Skeletal muscle tissue (tissue), 4 donors: ENCODE measurements around the gene ANKS1B. TPM values are rescaled to one million over a fixed set of nuclear protein-coding genes. Genes with fewer than 3 reads are reported as not detected.
"Not testable (repeated sequence)": the region's sequence is repeated elsewhere in the genome, so short reads cannot be mapped to it uniquely, and the experiment has no call there.

ENCODE experiments used
- H3K27ac ChIP-seq: one replicate; pipeline ENCODE4 v1.7.0; 2013; ENCODE audit warnings: mild to moderate bottlenecking, low read depth, low read length, inconsistent platforms
- H3K27me3 ChIP-seq, 3 donors: one replicate each; pipeline ENCODE4 v1.7.0; 2013; ENCODE audit warnings: low read length in 3 of 3; ENCODE audit not compliant: control insufficient read depth in 3 of 3, insufficient read depth in 3 of 3
- H3K36me3 ChIP-seq, 3 donors: one replicate each; pipeline ENCODE4 v1.7.0; 2013; ENCODE audit warnings: low read length in 3 of 3; ENCODE audit not compliant: control insufficient read depth in 3 of 3, insufficient read depth in 3 of 3
- H3K4me1 ChIP-seq, 3 donors: one replicate each; pipeline ENCODE4 v1.7.0; 2013; ENCODE audit warnings: low read length in 3 of 3, mild to moderate bottlenecking in 3 of 3; ENCODE audit not compliant: control insufficient read depth in 3 of 3, insufficient read depth in 3 of 3
- H3K4me3 ChIP-seq, 3 donors: one replicate each; pipeline ENCODE4 v1.7.0; 2013; ENCODE audit warnings: low read length in 3 of 3
- H3K9ac ChIP-seq, 3 donors: one replicate each; pipeline ENCODE4 v1.7.0; 2013; ENCODE audit warnings: low read length in 3 of 3, mild to moderate bottlenecking in 3 of 3, moderate library complexity in 2 of 3, low read depth in 1 of 3
- H3K9me3 ChIP-seq, 3 donors: one replicate each; pipeline ENCODE4 v1.7.0; 2013; ENCODE audit warnings: low read length in 3 of 3; ENCODE audit not compliant: control insufficient read depth in 3 of 3
- total RNA-seq: library from RNA; depleted of rRNA; stranded (reverse); fragments of >200 nt; gene quantifications from one replicate; pipeline ENCODE4 v1.2.3, GENCODE V29; 2014
- donor health status: Osteomylitis.

The ANKS1B gene
- total RNA-seq, 1 donor from 2014 or later: 10.4 TPM

GRCh38 chr12:98970210-98970609, 1014.5 kb downstream of the ANKS1B start:
- no peaks in the 10 kb centered on the region for H3K9me3 ChIP-seq
- no peak overlapping the region for H3K4me3 ChIP-seq
- H3K27me3 ChIP-seq: no peaks in the 10 kb centered on the region
- H3K9ac ChIP-seq: no peak overlapping the region
- H3K4me1 ChIP-seq: no peaks in the 10 kb centered on the region
- no peaks in the 10 kb centered on the region for H3K36me3 ChIP-seq
- H3K27ac ChIP-seq: no peak overlapping the region

- no peaks in the 10 kb centered on the region for H3K27me3 ChIP-seq
- no peaks in the 10 kb centered on the region for H3K4me1 ChIP-seq
- no peaks in the 10 kb centered on the region for H3K9me3 ChIP-seq
- no peak overlapping the region for H3K4me3 ChIP-seq
- H3K27ac ChIP-seq: no peak overlapping the region
- H3K9ac ChIP-seq: no peak overlapping the region
- H3K36me3 ChIP-seq: no peaks in the 10 kb centered on the region
Measured at GRCh38 chr12:98968896-98969295, 1015.8 kb downstream of the ANKS1B start.

- not testable (repeated sequence) for H3K9ac ChIP-seq
Measured at GRCh38 chr12:98957135-98957534, 1027.6 kb downstream of the ANKS1B start.

GRCh38 chr12:98955284-98955683, 1029.5 kb downstream of the ANKS1B start:
- Histone ChIP-seq H3K27me3 (no peaks in the 10 kb centered on the region), H3K36me3 (no peaks in the 10 kb centered on the region), H3K4me1 (no peaks in the 10 kb centered on the region), H3K9me3 (no peaks in the 10 kb centered on the region), H3K27ac (no peak overlapping the region), H3K4me3 (no peak overlapping the region), H3K9ac (no peak overlapping the region)

More at GRCh38 chr12:98957135-98957534, 1027.6 kb downstream of the ANKS1B start:
- H3K4me1 ChIP-seq, H3K27ac ChIP-seq, H3K36me3 ChIP-seq, H3K27me3 ChIP-seq, H3K9me3 ChIP-seq, H3K4me3 ChIP-seq: not testable (repeated sequence)

GRCh38 chr12:98954506-98954905, 1030.2 kb downstream of the ANKS1B start:
- no peak overlapping the region for H3K4me3 ChIP-seq
- no peak overlapping the region for H3K27ac ChIP-seq
- no peak overlapping the region for H3K9ac ChIP-seq
- H3K36me3 ChIP-seq: no peaks in the 10 kb centered on the region
- H3K27me3 ChIP-seq: no peaks in the 10 kb centered on the region
- H3K9me3 ChIP-seq: no peaks in the 10 kb centered on the region
- no peaks in the 10 kb centered on the region for H3K4me1 ChIP-seq

GRCh38 chr12:98951406-98951805, 1033.3 kb downstream of the ANKS1B start:
- H3K9ac ChIP-seq: no peak overlapping the region
- no peak overlapping the region for H3K27ac ChIP-seq
- no peaks in the 10 kb centered on the region for H3K36me3 ChIP-seq
- H3K4me3 ChIP-seq: no peak overlapping the region
- H3K4me1 ChIP-seq: no peaks in the 10 kb centered on the region
- H3K27me3 ChIP-seq: no peaks in the 10 kb centered on the region
- no peaks in the 10 kb centered on the region for H3K9me3 ChIP-seq

- H3K9ac ChIP-seq: no peak overlapping the region
- no peaks in the 10 kb centered on the region for H3K9me3 ChIP-seq
- no peaks in the 10 kb centered on the region for H3K4me1 ChIP-seq
- H3K27me3 ChIP-seq: no peaks in the 10 kb centered on the region
- no peak overlapping the region for H3K4me3 ChIP-seq
- H3K27ac ChIP-seq: no peak overlapping the region
- no peaks in the 10 kb centered on the region for H3K36me3 ChIP-seq
Measured at GRCh38 chr12:98948343-98948949, 1036.3 kb downstream of the ANKS1B start.

GRCh38 chr12:98945864-98946263, 1038.9 kb downstream of the ANKS1B start:
- H3K9me3 ChIP-seq: no peaks in the 10 kb centered on the region
- no peak overlapping the region for H3K27ac ChIP-seq
- no peaks in the 10 kb centered on the region for H3K4me1 ChIP-seq
- no peak overlapping the region for H3K4me3 ChIP-seq
- H3K36me3 ChIP-seq: no peaks in the 10 kb centered on the region
- no peaks in the 10 kb centered on the region for H3K27me3 ChIP-seq
- no peak overlapping the region for H3K9ac ChIP-seq

GRCh38 chr12:98939926-98940325, 1044.8 kb downstream of the ANKS1B start:
- H3K36me3 ChIP-seq: no peaks in the 10 kb centered on the region
- H3K27ac ChIP-seq: no peak overlapping the region
- no peaks in the 10 kb centered on the region for H3K27me3 ChIP-seq
- H3K4me1 ChIP-seq: no peaks in the 10 kb centered on the region
- H3K9me3 ChIP-seq: no peaks in the 10 kb centered on the region
- no peak overlapping the region for H3K4me3 ChIP-seq
- no peak overlapping the region for H3K9ac ChIP-seq

GRCh38 chr12:98939350-98939749, 1045.4 kb downstream of the ANKS1B start:
- H3K4me3 ChIP-seq: no peak overlapping the region
- no peak overlapping the region for H3K27ac ChIP-seq
- no peaks in the 10 kb centered on the region for H3K27me3 ChIP-seq
- H3K9ac ChIP-seq: no peak overlapping the region
- H3K9me3 ChIP-seq: no peaks in the 10 kb centered on the region
- no peaks in the 10 kb centered on the region for H3K4me1 ChIP-seq
- no peaks in the 10 kb centered on the region for H3K36me3 ChIP-seq
